Measurements from ENCODE around the gene NR1H3.

DNA sequence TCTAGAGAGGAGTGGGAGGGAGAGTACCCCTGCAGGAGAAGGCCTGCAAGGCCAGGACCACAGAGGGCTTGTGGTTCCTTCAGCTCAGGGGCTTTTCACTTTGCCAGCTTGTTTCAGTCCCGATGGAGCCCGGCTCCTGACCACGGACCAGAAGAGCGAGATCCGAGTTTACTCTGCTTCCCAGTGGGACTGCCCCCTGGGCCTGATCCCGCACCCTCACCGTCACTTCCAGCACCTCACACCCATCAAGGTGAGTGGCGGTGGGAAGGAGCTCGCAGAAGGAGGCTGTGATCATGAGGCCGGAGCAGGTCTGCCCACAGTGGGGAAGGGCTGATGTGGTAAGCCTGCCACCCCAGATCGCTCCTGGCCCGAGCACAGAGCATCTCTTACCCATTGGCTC lies 22.6 kb upstream of the NR1H3 start:
- TF ChIP-seq, protein P1, sequence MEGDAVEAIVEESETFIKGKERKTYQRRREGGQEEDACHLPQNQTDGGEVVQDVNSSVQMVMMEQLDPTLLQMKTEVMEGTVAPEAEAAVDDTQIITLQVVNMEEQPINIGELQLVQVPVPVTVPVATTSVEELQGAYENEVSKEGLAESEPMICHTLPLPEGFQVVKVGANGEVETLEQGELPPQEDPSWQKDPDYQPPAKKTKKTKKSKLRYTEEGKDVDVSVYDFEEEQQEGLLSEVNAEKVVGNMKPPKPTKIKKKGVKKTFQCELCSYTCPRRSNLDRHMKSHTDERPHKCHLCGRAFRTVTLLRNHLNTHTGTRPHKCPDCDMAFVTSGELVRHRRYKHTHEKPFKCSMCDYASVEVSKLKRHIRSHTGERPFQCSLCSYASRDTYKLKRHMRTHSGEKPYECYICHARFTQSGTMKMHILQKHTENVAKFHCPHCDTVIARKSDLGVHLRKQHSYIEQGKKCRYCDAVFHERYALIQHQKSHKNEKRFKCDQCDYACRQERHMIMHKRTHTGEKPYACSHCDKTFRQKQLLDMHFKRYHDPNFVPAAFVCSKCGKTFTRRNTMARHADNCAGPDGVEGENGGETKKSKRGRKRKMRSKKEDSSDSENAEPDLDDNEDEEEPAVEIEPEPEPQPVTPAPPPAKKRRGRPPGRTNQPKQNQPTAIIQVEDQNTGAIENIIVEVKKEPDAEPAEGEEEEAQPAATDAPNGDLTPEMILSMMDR (conservative IDR thresholded peaks at IDR 0.05) = no peak
- no peak for TF ChIP-seq ZFX (IDR thresholded peaks at IDR 0.05)

Measured in C4-2B (cell line).